ENCODE results near the gene SPSB3.
A peak's percentile ranks its signal among the peaks of the same experiment; 100 is the strongest.

Gene SPSB3

GRCh38 chr16:1766231-1766630 is 16.1 kb downstream of the SPSB3 start:
- TF ChIP-seq CTCF (conservative IDR thresholded peaks at IDR 0.05; ENCODE audit: low read depth): no peak
- POLR2A ChIA-PET (ENCODE audit: low non-redundant PET): no interaction called here
- no peak for DNase-seq (ENCODE audit: low spot score)
- H3K27ac ChIP-seq: peak overlapping the region; percentile 37; the same call in 1 of the 2 replicates
- CTCF ChIA-PET: interaction anchor here (0.6 kb wide), 1 partner anchor 42 kb away, joined by 3 read pairs; no protein-coding TSS in a partner anchor

- TF ChIP-seq CTCF (conservative IDR thresholded peaks at IDR 0.05; ENCODE audit: low read depth): no peak
- ChIA-PET POLR2A (ENCODE audit: low non-redundant PET) (no interaction called here), CTCF (interaction anchor here (1.0 kb wide), 1 partner anchor 60 kb away, joined by 4 read pairs; the partner anchor contains the start of gene MAPK8IP3)
- no peak for DNase-seq (ENCODE audit: low spot score)
- peak overlapping the region; percentile 37; the same call in 1 of the 2 replicates for H3K27ac ChIP-seq
These were observed 16.5 kb downstream of the SPSB3 start for GRCh38 chr16:1765826-1766225.

GRCh38 chr16:1764971-1765370 is 17.4 kb downstream of the SPSB3 start:
- ChIA-PET CTCF (interaction anchor here (1.0 kb wide), 2 partner anchors 10 to 59 kb away, joined by 3 to 4 read pairs; partner anchors contain the start of gene MAPK8IP3), POLR2A (ENCODE audit: low non-redundant PET) (no interaction called here)
- H3K27ac ChIP-seq: peak overlapping the region; percentile 37
- DNase-seq (ENCODE audit: low spot score): no peak
- no peak for TF ChIP-seq CTCF (conservative IDR thresholded peaks at IDR 0.05; ENCODE audit: low read depth)

GRCh38 chr16:1763521-1764511 is 18.6 kb downstream of the SPSB3 start:
- no peak for DNase-seq (ENCODE audit: low spot score)
- POLR2A ChIA-PET (ENCODE audit: low non-redundant PET): no interaction called here
- peak overlapping the region; percentile 37 for H3K27ac ChIP-seq
- TF ChIP-seq CTCF (conservative IDR thresholded peaks at IDR 0.05; ENCODE audit: low read depth): peak; percentile 23; the same call in 1 of the 2 replicates
- CTCF ChIA-PET: interaction anchor here (0.6 to 1.0 kb wide), 3 partner anchors 8 to 24 kb away, joined by 3 to 6 read pairs (median 4); partner anchors contain the start of gene SPSB3

GRCh38 chr16:1762879-1763520 is 19.4 kb downstream of the SPSB3 start:
- H3K27ac ChIP-seq: peak overlapping the region; percentile 6; the same call in 1 of the 2 replicates
- ChIA-PET POLR2A (ENCODE audit: low non-redundant PET) (no interaction called here), CTCF (interaction anchor here (0.6 to 0.7 kb wide), 2 partner anchors 13 to 149 kb away, joined by 3 read pairs; no protein-coding TSS in a partner anchor)
- TF ChIP-seq CTCF (conservative IDR thresholded peaks at IDR 0.05; ENCODE audit: low read depth): no peak
- DNase-seq (ENCODE audit: low spot score): no peak
